Measurements from ENCODE around the gene CA5A. TPM values are rescaled to one million over a fixed set of nuclear protein-coding genes. Genes with fewer than 3 reads are reported as not detected.
A peak's percentile ranks its signal among the peaks of the same experiment; 100 is the strongest.
"Not testable (repeated sequence)": the region's sequence is repeated elsewhere in the genome, so short reads cannot be mapped to it uniquely, and the experiment has no call there.

Gene CA5A
- polyA plus RNA-seq, 2 of the 4 experiments (the other 2 are of a cell fraction) = not detected

- peak overlapping the region; percentile 97 to 99 for H3K27ac ChIP-seq
- ChIA-PET POLR2A (interaction anchor here (0.6 to 5.2 kb wide), 17 partner anchors 10 to 288 kb away, joined by 3 to 73 read pairs (median 6); partner anchors contain the start of genes BANP and KLHDC4), CTCF (interaction anchor here (0.7 to 15.7 kb wide), 12 partner anchors 17 to 574 kb away, joined by 3 to 269 read pairs (median 15); no protein-coding TSS in a partner anchor)
- not testable (repeated sequence) for H3K4me3 ChIP-seq; H3K9me3 ChIP-seq; FAIRE-seq; DNase-seq (ENCODE audit: low read depth in 1 of 2, low spot score in 1 of 2)
- peaks cover 27% of the 10 kb centered on the region for H3K4me1 ChIP-seq
- TF ChIP-seq HOXB5 (CRISPR knock-in tag; IDR thresholded peaks at IDR 0.05) (0 out of 2 replicates have a peak, but pooled peaks have one; percentile 9), FOSB (CRISPR knock-in tag; IDR thresholded peaks at IDR 0.05) (peak; percentile 7; the same call in 1 of the 2 replicates)
- H3K4me2 ChIP-seq = peak overlapping the region; percentile 81
- ATAC-seq = peak in 1 of 2 experiments; percentile 19; a peak in 3 of 6 replicates
- 18% methylated on average over 13 of the region's 18 CpGs for WGBS (ENCODE audit: missing lambda C conversion rate)
Observed at GRCh38 chr16:87869879-87870417, 66.4 kb downstream of the CA5A start.

- WGBS (ENCODE audit: missing lambda C conversion rate) = 0% methylated on average over 6 of the region's 109 CpGs
Observed at GRCh38 chr16:87869061-87869878, 67.1 kb downstream of the CA5A start, which contains the start of gene SLC7A5. Gene SLC7A5 (minus strand): TSS chr16:87869507. CDS start chr16:87869422, 85 bp downstream.

More at GRCh38 chr16:87869061-87869878, 67.1 kb downstream of the CA5A start, which contains the start of gene SLC7A5:
- CTCF ChIA-PET = interaction anchor here (0.7 to 15.7 kb wide), 6 partner anchors 17 to 575 kb away, joined by 4 to 269 read pairs (median 36); no protein-coding TSS in a partner anchor
- Histone ChIP-seq H3K4me3 (peak within 1 kb of the TSS; percentile 77), H3K4me1 (peaks cover 27% of the 10 kb centered on the region), H3K4me2 (peak within 1 kb of the TSS; percentile 81), H3K27ac (peak within 1 kb of the TSS; percentile 97 to 99)
- POLR2A ChIA-PET = interaction anchor here (0.6 to 5.2 kb wide), 14 partner anchors 10 to 287 kb away, joined by 3 to 73 read pairs (median 4); partner anchors contain the start of gene KLHDC4
- TF ChIP-seq HEYL (CRISPR knock-in tag; IDR thresholded peaks at IDR 0.05) = peak; percentile 92
- peak; percentile 95 to 100 for TF ChIP-seq JUN (IDR thresholded peaks at IDR 0.05)
- TF ChIP-seq TFCP2L1 (CRISPR knock-in tag; IDR thresholded peaks at IDR 0.05) = peak; percentile 92; the same call in 1 of the 2 replicates
- peak; percentile 20; the same call in 2 of the 3 replicates for TF ChIP-seq SMC3 (IDR thresholded peaks at IDR 0.05)
- peak; percentile 74 for TF ChIP-seq RNF2 (IDR thresholded peaks at IDR 0.05; ENCODE audit: borderline replicate concordance, low read depth)
- peak; percentile 95 for TF ChIP-seq EHF (CRISPR knock-in tag; IDR thresholded peaks at IDR 0.05)
- 0 out of 2 replicates have a peak, but pooled peaks have one; percentile 9 for TF ChIP-seq FOSL2 (IDR thresholded peaks at IDR 0.05)
- 0 out of 2 replicates have a peak, but pooled peaks have one; percentile 17 for TF ChIP-seq FOSL2 (CRISPR knock-in tag; IDR thresholded peaks at IDR 0.05)
- peak; percentile 99 for TF ChIP-seq POLR2A (IDR thresholded peaks at IDR 0.05; ENCODE audit: low read length)
- peak; percentile 25; the same call in 1 of the 2 replicates for TF ChIP-seq FOSB (CRISPR knock-in tag; IDR thresholded peaks at IDR 0.05)
- TF ChIP-seq ZNF302 (CRISPR knock-in tag; IDR thresholded peaks at IDR 0.05) = peak; percentile 87
- peak; percentile 76; the same call in 1 of the 2 replicates for TF ChIP-seq HDAC2 (IDR thresholded peaks at IDR 0.05)
- peak; percentile 99 for TF ChIP-seq MAX (IDR thresholded peaks at IDR 0.05)
- peak; percentile 89 for TF ChIP-seq MYC (IDR thresholded peaks at IDR 0.05; ENCODE audit: borderline replicate concordance, low read length)
- TF ChIP-seq HOXB13 (CRISPR knock-in tag; IDR thresholded peaks at IDR 0.05; ENCODE audit: low read depth) = peak; percentile 97
- peak; percentile 96 for TF ChIP-seq HOXB5 (CRISPR knock-in tag; IDR thresholded peaks at IDR 0.05)
- TF ChIP-seq PHF8 (IDR thresholded peaks at IDR 0.05; ENCODE audit: borderline replicate concordance, low read depth) = peak; percentile 65
- TF ChIP-seq NPAS2 (CRISPR knock-in tag; IDR thresholded peaks at IDR 0.05; ENCODE audit: borderline replicate concordance) = 0 out of 2 replicates have a peak, but pooled peaks have one; percentile 32
- TF ChIP-seq BCL3 (IDR thresholded peaks at IDR 0.05) = peak; percentile 99
- TF ChIP-seq FOXS1 (CRISPR knock-in tag; IDR thresholded peaks at IDR 0.05) = peak; percentile 72; the same call in 1 of the 2 replicates
- peak; percentile 99 for TF ChIP-seq E2F6 (IDR thresholded peaks at IDR 0.05; ENCODE audit: borderline replicate concordance, low read depth)
- TF ChIP-seq ATOH8 (CRISPR knock-in tag; IDR thresholded peaks at IDR 0.05; ENCODE audit: low read depth) = peak; percentile 96
- TF ChIP-seq PBX3 (IDR thresholded peaks at IDR 0.05) = 0 out of 2 replicates have a peak, but pooled peaks have one; percentile 40
- TF ChIP-seq RARB (CRISPR knock-in tag; IDR thresholded peaks at IDR 0.05) = peak; percentile 65; the same call in 1 of the 2 replicates
- 0 out of 2 replicates have a peak, but pooled peaks have one; percentile 38 for TF ChIP-seq TP53 (CRISPR knock-in tag; IDR thresholded peaks at IDR 0.05)
- TF ChIP-seq BHLHE40 (IDR thresholded peaks at IDR 0.05; ENCODE audit: low read depth, low read length) = peak; percentile 51; the same call in 1 of the 2 replicates
- TF ChIP-seq ZSCAN20 (CRISPR knock-in tag; IDR thresholded peaks at IDR 0.05) = peak; percentile 95
- DNase-seq (ENCODE audit: low read depth in 1 of 2, low spot score in 1 of 2) (peak; percentile 24 to 92), ATAC-seq (peak; percentile 48 to 55)
- H3K9me3 ChIP-seq, FAIRE-seq: not testable (repeated sequence)

All from A549 (cell line).